Endodermal cell (in vitro differentiated cells): ENCODE results near the gene APELA. TPM values are rescaled to one million over a fixed set of nuclear protein-coding genes. Genes with fewer than 3 reads are reported as not detected.

Experiments
- DNase-seq: peaks from one replicate; pipeline ENCODE4 v3.0.0-alpha.2; 2017
- H3K27ac ChIP-seq: 2 replicates; pipeline ENCODE4 v1.5.1; 2013; ENCODE audit warnings: mild to moderate bottlenecking, low read depth, low read length, moderate library complexity
- H3K27me3 ChIP-seq: 2 replicates; pipeline ENCODE4 v1.6.1; 2013; ENCODE audit warnings: mild to moderate bottlenecking, low read length, moderate library complexity; ENCODE audit not compliant: insufficient read depth, control insufficient read depth, poor library complexity, severe bottlenecking
- H3K36me3 ChIP-seq: 2 replicates; pipeline ENCODE4 v1.7.0; 2013; ENCODE audit warnings: mild to moderate bottlenecking, low read length, moderate library complexity; ENCODE audit not compliant: control insufficient read depth, insufficient read depth
- H3K4me1 ChIP-seq: one replicate; pipeline ENCODE4 v1.7.0; 2013; ENCODE audit warnings: low read length; ENCODE audit not compliant: control insufficient read depth, insufficient read depth
- H3K4me3 ChIP-seq: 2 replicates; pipeline ENCODE4 v1.5.1; 2013; ENCODE audit warnings: mild to moderate bottlenecking, low read length, moderate library complexity
- H3K9ac ChIP-seq: 2 replicates; pipeline ENCODE4 v1.6.1; 2013; ENCODE audit warnings: mild to moderate bottlenecking, low read length, moderate library complexity; ENCODE audit not compliant: poor library complexity, severe bottlenecking; ENCODE audit errors: extremely low read depth
- H3K9me3 ChIP-seq: 2 replicates; pipeline ENCODE4 v1.6.1; 2013; ENCODE audit warnings: mild to moderate bottlenecking, low read length, moderate library complexity; ENCODE audit not compliant: control insufficient read depth
- H3K27ac Mint-ChIP-seq: 2 replicates; pipeline ENCODE4 v1.8.0; 2020; ENCODE audit warnings: mixed read lengths
- H3K27me3 Mint-ChIP-seq: 2 replicates; pipeline ENCODE4 v1.8.0; 2021; ENCODE audit warnings: mild to moderate bottlenecking, mixed read lengths; ENCODE audit not compliant: insufficient read depth
- H3K36me3 Mint-ChIP-seq: 2 replicates; pipeline ENCODE4 v1.8.0; 2020; ENCODE audit warnings: low read depth, mixed read lengths
- H3K4me1 Mint-ChIP-seq: 2 replicates; pipeline ENCODE4 v1.8.0; 2020; ENCODE audit warnings: mixed read lengths
- H3K4me3 Mint-ChIP-seq: 2 replicates; pipeline ENCODE4 v1.8.0; 2020; ENCODE audit warnings: mild to moderate bottlenecking, moderate library complexity, mixed read lengths
- H3K9me3 Mint-ChIP-seq: 2 replicates; pipeline ENCODE4 v1.8.0; 2020; ENCODE audit warnings: mild to moderate bottlenecking, mixed read lengths
- CTCF ChIP-seq: fragments of 200-600 bp; sonication (generic); conservative IDR thresholded peaks from 2 replicates; pipeline ENCODE4 v1.5.0; 2021; ENCODE audit warnings: antibody characterized with exemption, mild to moderate bottlenecking
- WGBS, 2 experiments: methylation state at CpG; one replicate each; pipeline versions ENCODE4 v1.1.5 to v1.1.7; 2013; ENCODE audit warnings: missing lambda C conversion rate in 2 of 2, mixed read lengths in 1 of 2; ENCODE audit not compliant: insufficient coverage in 1 of 2, insufficient read length in 1 of 2; 5-methylcytosine and 5-hydroxymethylcytosine counted together
- total RNA-seq, 2 donors: library from RNA; stranded (reverse); fragmentation: NEBNext Ultra II Directional in 1 of 2; extraction: Animal tissue kit (Norgen Biotek cat#: 25700) in 1 of 2; gene quantifications; 2 replicates in 1 of 2; 3 replicates in 1 of 2; pipeline ENCODE4 v1.2.1, GENCODE V29; 2021

Gene APELA
- total RNA-seq, 2 donors from 2014 or later = 3.3 to 21.5 TPM

- 79 to 92% methylated on average over 2 to 3 of the region's 3 CpGs for WGBS, 2 experiments
- H3K9me3 ChIP-seq = no peaks in the 10 kb centered on the region
- no peak overlapping the region for H3K27ac Mint-ChIP-seq
- H3K27ac ChIP-seq = no peak overlapping the region
- H3K9ac ChIP-seq = no peak overlapping the region
- H3K4me3 ChIP-seq = no peak overlapping the region
- no peaks in the 10 kb centered on the region for H3K27me3 Mint-ChIP-seq
- H3K4me1 Mint-ChIP-seq = peaks cover 28% of the 10 kb centered on the region
- H3K4me3 Mint-ChIP-seq = no peak overlapping the region
- no peaks in the 10 kb centered on the region for H3K36me3 Mint-ChIP-seq
- DNase-seq = no peak
- no peak for TF ChIP-seq CTCF
- H3K27me3 ChIP-seq = no peaks in the 10 kb centered on the region
- H3K4me1 ChIP-seq = no peaks in the 10 kb centered on the region
- no peaks in the 10 kb centered on the region for H3K36me3 ChIP-seq
- H3K9me3 Mint-ChIP-seq = peaks cover 5% of the 10 kb centered on the region
Measured at GRCh38 chr4:164874789-164875188, 2.2 kb upstream of the APELA start.

GRCh38 chr4:164880489-164881262 lies 3.7 kb downstream of the APELA start:
- 100% methylated on average over 1 of the region's 1 CpG; no CpG with 5 or more reads in 1 of the 2 experiments for WGBS, 2 experiments
- DNase-seq = no peak
- H3K4me3 ChIP-seq = no peak overlapping the region

GRCh38 chr4:164888096-164888715 lies 11.2 kb downstream of the APELA start:
- H3K27ac Mint-ChIP-seq = no peak overlapping the region
- no peaks in the 10 kb centered on the region for H3K4me1 ChIP-seq

More at GRCh38 chr4:164880489-164881262, 3.7 kb downstream of the APELA start:
- Mint-ChIP-seq H3K4me3 (peak overlapping the region; percentile 20), H3K36me3 (peaks cover 2% of the 10 kb centered on the region), H3K4me1 (peaks cover 33% of the 10 kb centered on the region), H3K9me3 (no peaks in the 10 kb centered on the region), H3K27ac (peak overlapping the region; percentile 60), H3K27me3 (no peaks in the 10 kb centered on the region)
- Histone ChIP-seq H3K9me3 (no peaks in the 10 kb centered on the region), H3K4me1 (no peaks in the 10 kb centered on the region), H3K9ac (no peak overlapping the region), H3K36me3 (no peaks in the 10 kb centered on the region), H3K27ac (no peak overlapping the region), H3K27me3 (no peaks in the 10 kb centered on the region)
- TF ChIP-seq CTCF = no peak

More at GRCh38 chr4:164888096-164888715, 11.2 kb downstream of the APELA start:
- H3K9me3 ChIP-seq = no peaks in the 10 kb centered on the region
- no peak overlapping the region for H3K9ac ChIP-seq
- no peaks in the 10 kb centered on the region for H3K9me3 Mint-ChIP-seq
- H3K4me3 Mint-ChIP-seq = no peak overlapping the region
- H3K36me3 Mint-ChIP-seq = peaks cover 2% of the 10 kb centered on the region
- no peaks in the 10 kb centered on the region for H3K27me3 ChIP-seq
- H3K4me3 ChIP-seq = no peak overlapping the region
- no peak for TF ChIP-seq CTCF
- peaks cover 9% of the 10 kb centered on the region for H3K4me1 Mint-ChIP-seq
- no peaks in the 10 kb centered on the region for H3K27me3 Mint-ChIP-seq
- DNase-seq = no peak
- no peak overlapping the region for H3K27ac ChIP-seq
- no peaks in the 10 kb centered on the region for H3K36me3 ChIP-seq
- 67 to 100% methylated on average over 1 of the region's 1 CpG for WGBS, 2 experiments
